Transverse colon (tissue), 4 donors: ENCODE results near the gene EDC3. TPM values are rescaled to one million over a fixed set of nuclear protein-coding genes. Genes with fewer than 3 reads are reported as not detected.
A peak's percentile ranks its signal among the peaks of the same experiment; 100 is the strongest.

Experiments used
- DNase-seq: peaks from one replicate; pipeline ENCODE4 v3.0.0-alpha.2; 2019
- H3K27ac ChIP-seq, 4 donors: fragments of 200-600 bp; sonication (generic); 2 replicates each; pipeline ENCODE4 v1.5.1; 2016 to 2018; ENCODE audit warnings: inconsistent platforms in 4 of 4
- H3K27me3 ChIP-seq: fragments of 200-600 bp; sonication (generic); 2 replicates; pipeline ENCODE4 v1.5.1; 2017; ENCODE audit warnings: inconsistent platforms
- H3K36me3 ChIP-seq, 4 donors: fragments of 200-600 bp; sonication (generic); 2 replicates each; pipeline ENCODE4 v1.5.1; 2017 to 2019; ENCODE audit warnings: inconsistent platforms in 4 of 4
- H3K4me1 ChIP-seq, 4 donors: fragments of 200-600 bp; sonication (generic); 2 replicates each; pipeline ENCODE4 v1.5.1; 2017 to 2020; ENCODE audit warnings: inconsistent platforms in 4 of 4
- H3K4me3 ChIP-seq, 4 donors: fragments of 200-600 bp; sonication (generic); 1 replicate in 1 of 4; 2 replicates in 3 of 4; pipeline versions ENCODE4 v1.5.1 to v1.6.1; 2017 to 2019; ENCODE audit warnings: inconsistent platforms in 4 of 4
- H3K9me3 ChIP-seq, 2 donors: fragments of 200-600 bp; sonication (generic); 2 replicates each; pipeline ENCODE4 v1.5.1; 2017 to 2019; ENCODE audit warnings: inconsistent platforms in 2 of 2
- CTCF ChIP-seq, 5 experiments: fragments of 200-600 bp in 3 of 5; fragments of 450-650 bp in 2 of 5; sonication (generic) in 3 of 5; IDR thresholded peaks; 1 replicate in 2 of 5; 2 replicates in 3 of 5; pipeline ENCODE4 v1.5.1; 2016 to 2017; ENCODE audit warnings: antibody characterized with exemption in 5 of 5, inconsistent platforms in 3 of 5, mild to moderate bottlenecking in 2 of 5, moderate library complexity in 1 of 5
- EP300 ChIP-seq: sonication (generic); formaldehyde crosslinking; IDR thresholded peaks from one replicate; pipeline ENCODE4 v1.6.1; 2017; ENCODE audit warnings: antibody characterized with exemption, low read depth
- POLR2A ChIP-seq: fragments of 450-650 bp; IDR thresholded peaks from one replicate; pipeline ENCODE4 v1.6.1; 2016; ENCODE audit warnings: antibody characterized with exemption, mild to moderate bottlenecking, moderate library complexity
- POLR2AphosphoS5 ChIP-seq, 3 donors: sonication (generic); formaldehyde crosslinking; IDR thresholded peaks; one replicate each; pipeline ENCODE4 v1.6.1; 2016; ENCODE audit warnings: antibody characterized with exemption in 3 of 3
- WGBS, 2 donors: methylation state at CpG; one replicate each; pipeline ENCODE4 v1.1.5; 2018; ENCODE audit warnings: low coverage in 1 of 2; 5-methylcytosine and 5-hydroxymethylcytosine counted together
- in situ Hi-C, 4 donors: fragments of 200-750 bp; cut with MboI; loops; one replicate each; pipeline versions ENCODE4 v1.15.0 to v1.15.1; 2017; ENCODE audit warnings: low sequenced_read_pairs in 3 of 4, low pct_ligation_motif_present in 1 of 4, low pct_unique_long_range_greater_than_20kb in 1 of 4
- intact Hi-C: fragments of 100-400 bp; cut with DNase I; formaldehyde crosslinking; loops from one replicate; pipeline ENCODE4 v1.15.1; 2023; ENCODE audit warnings: low total_unique reads
- total RNA-seq, 4 donors: library from RNA; depleted of rRNA; stranded (reverse); fragments of >200 nt; gene quantifications; one replicate each; pipeline ENCODE4 v1.1.0, GENCODE V29; 2016

EDC3 gene
- total RNA-seq, 4 donors from 2014 or later = 23.2 to 112 (median 29.4) TPM

DNA sequence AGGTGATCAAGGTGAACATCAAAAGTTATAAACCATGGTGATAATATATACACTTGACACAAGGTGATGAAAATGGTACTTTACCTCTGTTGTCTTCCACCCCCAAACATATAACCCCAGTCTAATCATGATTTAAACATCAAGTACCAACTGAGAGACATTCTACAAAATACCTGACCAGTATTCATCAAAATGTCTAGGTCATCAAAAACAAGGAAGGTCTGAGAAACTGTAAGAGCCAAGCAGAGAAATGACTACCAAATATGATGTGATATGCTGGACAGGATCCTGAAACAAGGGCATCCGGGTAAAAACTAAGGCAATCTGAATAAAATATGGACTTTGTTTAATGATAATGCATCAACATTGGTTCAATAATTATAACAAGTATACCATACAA lies 27.8 kb downstream of the EDC3 start:
- H3K4me1 ChIP-seq = peaks cover 6 to 24% (median 19%) of the 10 kb centered on the region in 4 donors
- no peak for DNase-seq
- intact Hi-C loops = no loop called here

GRCh38 chr15:74664670-74665069 lies 31.2 kb downstream of the EDC3 start:
- peaks cover 9 to 40% (median 31%) of the 10 kb centered on the region in 4 donors for H3K4me1 ChIP-seq

More for the DNA sequence above, 27.8 kb downstream of the EDC3 start:
- Histone ChIP-seq H3K4me3 (no peak overlapping the region), H3K36me3 (peaks cover 0 to 22% (median 5%) of the 10 kb centered on the region in 4 donors), H3K27me3 (no peaks in the 10 kb centered on the region), H3K27ac (no peak overlapping the region), H3K9me3 (no peaks in the 10 kb centered on the region)
- in situ Hi-C loops = no loop called here
- TF ChIP-seq EP300 = no peak
- TF ChIP-seq POLR2AphosphoS5 (IDR thresholded peaks at IDR 0.05) = no peak
- no peak for TF ChIP-seq CTCF (IDR thresholded peaks at IDR 0.05)
- TF ChIP-seq POLR2A = no peak
- 83 to 91% methylated on average over 1 of the region's 1 CpG for whole genome bisulfite sequencing, 2 donors

DNA sequence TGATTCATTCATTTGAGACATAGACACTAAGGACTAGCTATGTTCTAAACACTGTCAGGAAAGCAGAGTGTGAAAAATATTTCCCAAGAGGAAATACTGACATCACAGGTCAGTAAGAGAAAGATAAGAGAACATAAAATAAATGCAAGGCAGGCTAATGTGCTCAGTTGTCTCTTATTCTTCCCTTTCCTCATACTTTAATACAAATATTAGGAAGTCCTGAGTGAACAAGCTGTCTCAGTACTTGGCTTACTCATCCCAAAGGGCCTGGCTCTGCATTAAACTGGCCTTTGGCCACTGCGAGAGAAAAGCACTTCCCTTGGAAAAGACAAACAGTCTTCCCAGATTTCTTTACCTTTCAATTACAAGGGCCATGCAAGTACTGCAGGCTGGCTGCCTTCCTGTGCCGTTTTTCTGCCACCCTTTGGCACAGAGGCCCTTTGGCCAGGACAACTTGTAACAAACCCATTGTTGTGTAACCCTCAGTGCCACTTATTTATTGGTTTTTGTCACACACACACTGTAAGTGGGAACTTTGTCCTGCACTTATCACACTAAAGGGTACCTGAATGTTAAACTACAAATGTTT lies 31.7 kb downstream of the EDC3 start:
- H3K4me1 ChIP-seq = peaks cover 9 to 40% (median 31%) of the 10 kb centered on the region in 4 donors
- peak; percentile 80 for DNase-seq
- WGBS, 2 donors = 0 to 32% methylated on average over 1 to 2 of the region's 2 CpGs

More at GRCh38 chr15:74664670-74665069, 31.2 kb downstream of the EDC3 start:
- H3K27me3 ChIP-seq = no peaks in the 10 kb centered on the region
- WGBS, 2 donors = 50 to 55% methylated on average over 2 of the region's 2 CpGs
- in situ Hi-C loops (no loop called here), intact Hi-C loops (no loop called here)
- TF ChIP-seq POLR2A (no peak), EP300 (no peak)
- H3K27ac ChIP-seq = peak overlapping the region; percentile 72 to 79 (median 75)
- peaks cover 0 to 2% (median under 1%) of the 10 kb centered on the region in 4 donors for H3K36me3 ChIP-seq
- DNase-seq = no peak
- no peak overlapping the region for H3K4me3 ChIP-seq
- no peaks in the 10 kb centered on the region for H3K9me3 ChIP-seq

GRCh38 chr15:74663303-74664027 lies 32.4 kb downstream of the EDC3 start:
- intact Hi-C loops (no loop called here), in situ Hi-C loops (no loop called here)
- H3K27ac ChIP-seq = peak overlapping the region; percentile 72 to 79 (median 75)
- no peak overlapping the region for H3K4me3 ChIP-seq
- peaks cover 0 to 2% (median under 1%) of the 10 kb centered on the region in 4 donors for H3K36me3 ChIP-seq
- H3K27me3 ChIP-seq = no peaks in the 10 kb centered on the region
- TF ChIP-seq CTCF (IDR thresholded peaks at IDR 0.05) (no peak), POLR2A (no peak), EP300 (no peak), POLR2AphosphoS5 (IDR thresholded peaks at IDR 0.05) (no peak)
- H3K9me3 ChIP-seq = no peaks in the 10 kb centered on the region
- WGBS, 2 donors = 80 to 86% methylated on average over 7 to 8 of the region's 8 CpGs
- no peak for DNase-seq
- peaks cover 9 to 40% (median 31%) of the 10 kb centered on the region in 4 donors for H3K4me1 ChIP-seq

More for the DNA sequence above, 31.7 kb downstream of the EDC3 start:
- in situ Hi-C loops (no loop called here), intact Hi-C loops (no loop called here)
- peak in 2 of 5 experiments; percentile 16 to 18 for TF ChIP-seq CTCF (IDR thresholded peaks at IDR 0.05)
- TF ChIP-seq POLR2A = no peak
- peak in 1 of 3 donors; percentile 66 for TF ChIP-seq POLR2AphosphoS5 (IDR thresholded peaks at IDR 0.05)
- peak; percentile 60 for TF ChIP-seq EP300
- peak overlapping the region; percentile 72 to 79 (median 75) for H3K27ac ChIP-seq
- no peak overlapping the region for H3K4me3 ChIP-seq
- no peaks in the 10 kb centered on the region for H3K9me3 ChIP-seq
- H3K36me3 ChIP-seq = peaks cover 0 to 2% (median under 1%) of the 10 kb centered on the region in 4 donors
- no peaks in the 10 kb centered on the region for H3K27me3 ChIP-seq
